MCF 10A (cell line): ENCODE measurements around the gene SERAC1. TPM values are rescaled to one million over a fixed set of nuclear protein-coding genes. Genes with fewer than 3 reads are reported as not detected.
"Not testable (repeated sequence)": the region's sequence is repeated elsewhere in the genome, so short reads cannot be mapped to it uniquely, and the experiment has no call there.

Experiments used
- BruUV-seq: library from RNA; stranded (reverse); fragments of 400-500 nt; replicated peaks from 2 replicates; lab custom pipeline; 2021; lab: Mats Ljungman, UMichigan
- CTCF ChIA-PET: fragments of 300-600 bp; sonication (Branson Sonifier 250); formaldehyde crosslinking; extraction: SDS; loops from one replicate; lab custom pipeline; 2021; ENCODE audit warnings: antibody characterized with exemption, inconsistent platforms; lab: Yijun Ruan, JAX
- POLR2A ChIA-PET: fragments of 300-600, 350-650 bp; sonication (Branson Sonifier 250); formaldehyde crosslinking; extraction: SDS; loops from one replicate; lab custom pipeline; 2020; ENCODE audit warnings: antibody characterized with exemption, inconsistent platforms; lab: Yijun Ruan, JAX
- DNase-seq: peaks from one replicate; pipeline ENCODE4 v3.0.0-alpha.2; 2018; ENCODE audit not compliant: unreplicated experiment
- H3K27ac Mint-ChIP-seq: one replicate; pipeline ENCODE4 v1.8.0; 2022; ENCODE audit warnings: mild to moderate bottlenecking, low read depth, mixed read lengths; ENCODE audit not compliant: unreplicated experiment
- H3K27me3 Mint-ChIP-seq: one replicate; pipeline ENCODE4 v1.8.0; 2022; ENCODE audit warnings: mixed read lengths; ENCODE audit not compliant: insufficient read depth, unreplicated experiment
- H3K36me3 Mint-ChIP-seq: one replicate; pipeline ENCODE4 v1.8.0; 2022; ENCODE audit warnings: mild to moderate bottlenecking, moderate library complexity, mixed read lengths; ENCODE audit not compliant: insufficient read depth, unreplicated experiment
- H3K4me1 Mint-ChIP-seq: one replicate; pipeline ENCODE4 v1.8.0; 2022; ENCODE audit warnings: mixed read lengths; ENCODE audit not compliant: insufficient read depth, unreplicated experiment
- H3K4me3 Mint-ChIP-seq: one replicate; pipeline ENCODE4 v1.8.0; 2022; ENCODE audit warnings: mild to moderate bottlenecking, moderate library complexity, mixed read lengths; ENCODE audit not compliant: unreplicated experiment
- H3K9me3 Mint-ChIP-seq: one replicate; pipeline ENCODE4 v1.8.0; 2022; ENCODE audit warnings: mixed read lengths; ENCODE audit not compliant: unreplicated experiment
- CTCF ChIP-seq: fragments of 200-600 bp; IDR thresholded peaks from one replicate; pipeline ENCODE4 v1.8.0; 2022; ENCODE audit warnings: antibody characterized with exemption, mild to moderate bottlenecking; ENCODE audit not compliant: unreplicated experiment
- intact Hi-C: fragments of 100-400 bp; cut with micrococcal nuclease; formaldehyde crosslinking; loops from 2 replicates; pipeline ENCODE4 v1.14.1; 2022
- total RNA-seq: library from RNA; stranded (reverse); gene quantifications from 2 replicates; pipeline ENCODE4 v1.2.3, GENCODE V29; 2022

Gene SERAC1
- total RNA-seq, 1 experiment from 2014 or later = 5.3 TPM

GRCh38 chr6:158157064-158157764 is 10.8 kb downstream of the SERAC1 start:
- H3K27ac Mint-ChIP-seq = no peak overlapping the region
- peaks cover 6% of the 10 kb centered on the region for H3K36me3 Mint-ChIP-seq
- H3K27me3 Mint-ChIP-seq = no peaks in the 10 kb centered on the region
- DNase-seq = no peak
- peaks cover 34% of the 10 kb centered on the region for H3K4me1 Mint-ChIP-seq
- CTCF ChIA-PET = no interaction called here
- intact Hi-C loops = no loop called here
- H3K9me3 Mint-ChIP-seq = no peaks in the 10 kb centered on the region
- no TSS peak for BruUV-seq
- POLR2A ChIA-PET = interaction anchor here (0.6 to 4.1 kb wide), 2 partner anchors 10 to 827 kb away, joined by 5 to 18 read pairs; no protein-coding TSS in a partner anchor
- H3K4me3 Mint-ChIP-seq = no peak overlapping the region
- TF ChIP-seq CTCF = no peak

- DNase-seq = no peak
- no peak for TF ChIP-seq CTCF
- Mint-ChIP-seq H3K36me3 (peaks cover 6% of the 10 kb centered on the region), H3K27ac (no peak overlapping the region), H3K4me3 (no peak overlapping the region), H3K4me1 (peaks cover 27% of the 10 kb centered on the region), H3K9me3 (no peaks in the 10 kb centered on the region), H3K27me3 (no peaks in the 10 kb centered on the region)
- BruUV-seq = no TSS peak
- POLR2A ChIA-PET = no interaction called here
- intact Hi-C loops = no loop called here
- CTCF ChIA-PET = interaction anchor here (1.3 kb wide), 1 partner anchor 11 kb away, joined by 3 read pairs; no protein-coding TSS in a partner anchor
These were observed 13.2 kb downstream of the SERAC1 start for GRCh38 chr6:158154816-158155215.

GRCh38 chr6:158153576-158153975 is 14.5 kb downstream of the SERAC1 start:
- peak overlapping the region; percentile 69 for H3K27ac Mint-ChIP-seq
- DNase-seq = no peak
- intact Hi-C loops = no loop called here
- H3K4me1 Mint-ChIP-seq = peaks cover 21% of the 10 kb centered on the region
- no TSS peak for BruUV-seq
- POLR2A ChIA-PET = interaction anchor here (0.6 to 2.0 kb wide), 4 partner anchors 8 to 17 kb away, joined by 4 to 7 read pairs (median 5); no protein-coding TSS in a partner anchor
- peaks cover 6% of the 10 kb centered on the region for H3K36me3 Mint-ChIP-seq
- CTCF ChIA-PET = no interaction called here
- H3K9me3 Mint-ChIP-seq = no peaks in the 10 kb centered on the region
- H3K4me3 Mint-ChIP-seq = no peak overlapping the region
- H3K27me3 Mint-ChIP-seq = no peaks in the 10 kb centered on the region
- TF ChIP-seq CTCF = no peak

GRCh38 chr6:158152659-158153058 is 15.4 kb downstream of the SERAC1 start:
- intact Hi-C loops = no loop called here
- H3K36me3 Mint-ChIP-seq = peaks cover 6% of the 10 kb centered on the region
- peak; percentile 36 for DNase-seq
- TF ChIP-seq CTCF = no peak
- no peaks in the 10 kb centered on the region for H3K9me3 Mint-ChIP-seq
- POLR2A ChIA-PET = interaction anchor here (0.7 to 2.0 kb wide), 3 partner anchors 9 to 18 kb away, joined by 5 to 7 read pairs (median 5); no protein-coding TSS in a partner anchor
- no TSS peak for BruUV-seq
- CTCF ChIA-PET = interaction anchor here (0.6 kb wide), 2 partner anchors 8 to 47 kb away, joined by 3 read pairs; no protein-coding TSS in a partner anchor
- peak overlapping the region; percentile 69 for H3K27ac Mint-ChIP-seq
- H3K4me1 Mint-ChIP-seq = peaks cover 16% of the 10 kb centered on the region
- no peaks in the 10 kb centered on the region for H3K27me3 Mint-ChIP-seq
- H3K4me3 Mint-ChIP-seq = no peak overlapping the region

GRCh38 chr6:158152025-158152424 is 16.0 kb downstream of the SERAC1 start:
- H3K4me3 Mint-ChIP-seq, H3K27ac Mint-ChIP-seq, H3K27me3 Mint-ChIP-seq, BruUV-seq, H3K36me3 Mint-ChIP-seq, H3K9me3 Mint-ChIP-seq, intact Hi-C loops, DNase-seq: not testable (repeated sequence)
- H3K4me1 Mint-ChIP-seq = peaks cover 15% of the 10 kb centered on the region
- POLR2A ChIA-PET = interaction anchor here (0.6 to 1.5 kb wide), 3 partner anchors 9 to 436 kb away, joined by 3 to 5 read pairs (median 4); no protein-coding TSS in a partner anchor
- CTCF ChIA-PET = interaction anchor here (1.2 kb wide), 1 partner anchor 15 kb away, joined by 7 read pairs; no protein-coding TSS in a partner anchor
